Measurements from ENCODE around the gene SMC1B. TPM values are rescaled to one million over a fixed set of nuclear protein-coding genes. Genes with fewer than 3 reads are reported as not detected.

Gene SMC1B
- total RNA-seq, 1 experiment from 2014 or later, result not detected

DNA sequence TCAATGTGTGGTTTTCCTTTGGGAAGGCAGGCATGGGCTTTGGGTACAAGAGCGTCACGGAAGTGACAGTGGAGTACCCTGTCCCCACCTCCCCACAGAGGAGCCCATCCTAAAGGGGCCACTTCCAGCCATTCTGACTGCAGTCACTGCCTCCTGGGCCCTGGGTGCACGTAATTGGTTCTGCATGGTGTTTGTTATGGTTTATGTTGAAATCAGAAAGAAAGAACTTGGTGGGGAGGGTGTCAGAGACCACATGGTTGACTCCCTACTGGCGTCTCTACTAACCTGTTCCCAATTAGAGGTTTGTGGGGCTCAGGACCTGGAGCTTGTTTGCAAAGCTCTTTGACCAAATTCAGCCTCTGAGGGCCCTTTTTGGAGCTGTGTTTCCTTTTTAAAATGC is 40.9 kb upstream of the SMC1B start:
- BruUV-seq (replicated peaks), result no TSS peak
- POLR2A ChIA-PET (ENCODE audit: low non-redundant PET), result interaction anchor here (0.6 kb wide), 1 partner anchor 119 kb away, joined by 4 read pairs; no protein-coding TSS in a partner anchor
- no peak for DNase-seq (ENCODE audit: low spot score)
- CTCF ChIA-PET, result no interaction called here
- H3K9me3 ChIP-seq (ENCODE audit: low read depth, low read length, poor library complexity, severe bottlenecking), result no peaks in the 10 kb centered on the region
- intact Hi-C loops (cut with micrococcal nuclease; ENCODE audit: unreplicated experiment), result no loop called here
- TF ChIP-seq CTCF (conservative IDR thresholded peaks at IDR 0.05; ENCODE audit: low read depth, low read length) (no peak), EZH2 (IDR thresholded peaks at IDR 0.05; ENCODE audit: borderline replicate concordance, low read depth, low read length, poor library complexity, severe bottlenecking) (no peak)
- no peak overlapping the region for H3K27ac ChIP-seq (ENCODE audit: low read depth, low read length, poor library complexity, severe bottlenecking)
- no peak overlapping the region for H3K4me3 ChIP-seq (ENCODE audit: low read depth, low read length, poor library complexity, severe bottlenecking)
- H3K27me3 ChIP-seq (replicated peaks; ENCODE audit: insufficient read depth, low read depth, low read length, poor library complexity), result no peaks in the 10 kb centered on the region
- H3K4me1 ChIP-seq (ENCODE audit: insufficient read depth, low read length, poor library complexity, severe bottlenecking), result no peaks in the 10 kb centered on the region
- no peaks in the 10 kb centered on the region for H3K36me3 ChIP-seq (ENCODE audit: insufficient read depth, low read length, poor library complexity, severe bottlenecking)

DNA sequence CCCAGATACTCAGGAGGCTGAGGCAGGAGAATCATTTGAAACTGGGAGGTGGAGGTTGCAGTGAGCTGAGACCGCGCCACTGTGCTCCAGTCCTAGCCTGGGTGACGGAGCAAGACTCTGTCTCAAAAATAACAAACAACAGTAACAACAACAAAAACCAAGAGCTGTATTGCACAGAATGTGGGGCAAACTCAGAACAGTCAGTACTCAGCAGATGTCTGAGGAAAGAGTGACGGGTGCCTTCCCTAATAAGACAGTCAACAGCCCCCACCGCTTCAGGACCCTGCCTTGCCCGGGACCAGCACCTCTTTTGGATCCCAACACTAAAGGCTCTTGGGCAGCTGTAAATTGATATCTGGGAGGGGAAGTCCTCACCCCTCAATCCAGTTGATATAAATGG is 40.4 kb upstream of the SMC1B start:
- intact Hi-C loops (cut with micrococcal nuclease; ENCODE audit: unreplicated experiment), result no loop called here
- ChIA-PET POLR2A (ENCODE audit: low non-redundant PET) (interaction anchor here (0.6 kb wide), 1 partner anchor 118 kb away, joined by 4 read pairs; no protein-coding TSS in a partner anchor), CTCF (no interaction called here)
- no peak overlapping the region for H3K27ac ChIP-seq (ENCODE audit: low read depth, low read length, poor library complexity, severe bottlenecking)
- no TSS peak for BruUV-seq (replicated peaks)
- no peaks in the 10 kb centered on the region for H3K27me3 ChIP-seq (replicated peaks; ENCODE audit: insufficient read depth, low read depth, low read length, poor library complexity)
- no peak for DNase-seq (ENCODE audit: low spot score)
- no peaks in the 10 kb centered on the region for H3K36me3 ChIP-seq (ENCODE audit: insufficient read depth, low read length, poor library complexity, severe bottlenecking)
- TF ChIP-seq CTCF (conservative IDR thresholded peaks at IDR 0.05; ENCODE audit: low read depth, low read length) (no peak), EZH2 (IDR thresholded peaks at IDR 0.05; ENCODE audit: borderline replicate concordance, low read depth, low read length, poor library complexity, severe bottlenecking) (no peak)
- no peaks in the 10 kb centered on the region for H3K4me1 ChIP-seq (ENCODE audit: insufficient read depth, low read length, poor library complexity, severe bottlenecking)
- no peaks in the 10 kb centered on the region for H3K9me3 ChIP-seq (ENCODE audit: low read depth, low read length, poor library complexity, severe bottlenecking)
- H3K4me3 ChIP-seq (ENCODE audit: low read depth, low read length, poor library complexity, severe bottlenecking), result no peak overlapping the region

DNA sequence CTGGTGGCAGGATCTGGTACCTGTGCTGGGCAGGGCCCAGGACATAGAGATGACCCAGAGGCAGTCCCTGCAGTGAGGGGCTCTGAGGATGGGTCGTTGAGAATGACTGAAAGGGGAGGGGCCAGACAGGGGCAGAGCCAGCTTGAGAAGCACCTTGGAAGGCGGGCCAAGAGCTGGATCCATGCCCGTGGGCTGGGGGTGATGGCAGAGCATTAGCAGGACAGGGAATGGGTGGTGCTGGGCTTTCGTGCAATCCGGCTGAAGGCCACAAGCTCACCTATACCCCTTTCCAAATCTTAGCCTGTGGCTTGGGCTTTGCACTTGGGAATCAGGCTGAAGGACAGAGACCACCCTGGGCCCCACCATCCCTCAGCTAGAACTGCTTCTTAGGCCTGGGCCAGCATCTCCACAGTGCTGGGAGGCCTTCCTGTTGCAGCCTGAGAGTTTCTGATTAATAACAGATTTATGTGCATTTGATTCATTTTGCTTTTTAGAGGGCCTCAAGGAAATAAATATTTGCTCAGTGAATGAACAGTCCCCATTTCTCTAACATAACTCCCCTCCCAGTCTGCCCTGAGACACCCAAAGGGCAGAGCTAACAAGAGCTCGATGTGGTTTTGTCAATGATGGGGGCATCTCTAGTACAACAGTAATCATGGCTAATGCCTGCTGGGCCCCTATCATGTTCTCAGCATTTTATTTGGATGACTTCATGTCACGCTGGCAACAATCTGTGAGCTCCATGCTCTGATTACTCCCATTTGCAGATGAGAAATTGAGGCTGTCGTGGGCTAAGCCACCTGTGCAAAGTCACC is 39.4 kb upstream of the SMC1B start:
- CTCF ChIA-PET, result no interaction called here
- POLR2A ChIA-PET (ENCODE audit: low non-redundant PET), result no interaction called here

More for the DNA sequence above, 39.4 kb upstream of the SMC1B start:
- Histone ChIP-seq H3K9me3 (ENCODE audit: low read depth, low read length, poor library complexity, severe bottlenecking) (no peaks in the 10 kb centered on the region), H3K4me3 (ENCODE audit: low read depth, low read length, poor library complexity, severe bottlenecking) (no peak overlapping the region), H3K27ac (ENCODE audit: low read depth, low read length, poor library complexity, severe bottlenecking) (no peak overlapping the region), H3K36me3 (ENCODE audit: insufficient read depth, low read length, poor library complexity, severe bottlenecking) (no peaks in the 10 kb centered on the region), H3K4me1 (ENCODE audit: insufficient read depth, low read length, poor library complexity, severe bottlenecking) (no peaks in the 10 kb centered on the region), H3K27me3 (replicated peaks; ENCODE audit: insufficient read depth, low read depth, low read length, poor library complexity) (no peaks in the 10 kb centered on the region)
- no peak for TF ChIP-seq CTCF (conservative IDR thresholded peaks at IDR 0.05; ENCODE audit: low read depth, low read length)
- no peak for TF ChIP-seq EZH2 (IDR thresholded peaks at IDR 0.05; ENCODE audit: borderline replicate concordance, low read depth, low read length, poor library complexity, severe bottlenecking)
- DNase-seq (ENCODE audit: low spot score), result no peak
- no TSS peak for BruUV-seq (replicated peaks)
- intact Hi-C loops (cut with micrococcal nuclease; ENCODE audit: unreplicated experiment), result no loop called here
